K562 (cell line): ENCODE measurements around the gene LRRK2. TPM values are rescaled to one million over a fixed set of nuclear protein-coding genes. Genes with fewer than 3 reads are reported as not detected.

ENCODE experiments used
- ATAC-seq: fragments of 200-7000 bp; cut with Tn5 transposase; 3 replicates; pipeline ENCODE4 v1.9.1; 2020; ENCODE audit warnings: moderate library complexity
- BruUV-seq: library from RNA; stranded (reverse); fragments of 400-500 nt; replicated peaks from 2 replicates; lab custom pipeline; 2021; lab: Mats Ljungman, UMichigan
- CTCF ChIA-PET: fragments of 300-600 bp; formaldehyde crosslinking; extraction: SDS; loops from one replicate; lab custom pipeline; 2021; ENCODE audit warnings: low intra/inter-chr PET ratio; lab: Yijun Ruan, JAX
- POLR2A ChIA-PET: fragments of 300-600, 350-650 bp; sonication (Branson Sonifier 250); formaldehyde crosslinking; extraction: SDS; loops from one replicate; lab custom pipeline; 2021; ENCODE audit warnings: antibody characterized with exemption, inconsistent platforms; lab: Yijun Ruan, JAX
- DNase-seq, 4 experiments: peaks; one replicate each; pipeline versions ENCODE4 v3.0.0 to v3.0.0-alpha.2; 2011 to 2018; ENCODE audit warnings: low spot score in 3 of 4, mixed read lengths in 3 of 4; ENCODE audit errors: extremely low read depth in 1 of 4
- FAIRE-seq: peaks from 2 replicates; lab custom pipeline; 2011; peaks lifted over from hg19 to GRCh38; lab: Jason Lieb, UNC
- H2AFZ ChIP-seq: 2 replicates; pipeline ENCODE4 v1.6.0; 2011; ENCODE audit warnings: low read depth, low read length, control low read depth, inconsistent platforms
- H3K27ac ChIP-seq: fragments of 200-600 bp; 3 replicates; pipeline ENCODE4 v1.8.0; 2011; ENCODE audit warnings: low read depth, mild to moderate bottlenecking, control low read depth, inconsistent platforms, low read length, moderate library complexity, mixed read lengths; ENCODE audit errors: extremely low read depth
- H3K27me3 ChIP-seq, 2 experiments: fragments of 300-600 bp in 1 of 2; 2 replicates in 1 of 2; 3 replicates in 1 of 2; pipeline versions ENCODE4 v1.6.0 to v1.8.0; 2011; ENCODE audit warnings: inconsistent platforms in 2 of 2, low read length in 2 of 2, mild to moderate bottlenecking in 1 of 2, mixed read lengths in 1 of 2, moderate library complexity in 1 of 2; ENCODE audit not compliant: control insufficient read depth in 2 of 2, insufficient read depth in 2 of 2
- H3K36me3 ChIP-seq: fragments of 300-600 bp; 3 replicates; pipeline ENCODE4 v1.8.0; 2011; ENCODE audit warnings: mild to moderate bottlenecking, low read length, inconsistent platforms; ENCODE audit not compliant: control insufficient read depth, insufficient read depth
- H3K4me1 ChIP-seq, 2 experiments: fragments of 200-600 bp in 1 of 2; replicated peaks in 1 of 2; 2 replicates in 1 of 2; 3 replicates in 1 of 2; pipeline versions ENCODE4 v1.5.1 to v1.8.0; 2011; ENCODE audit warnings: inconsistent platforms in 2 of 2, low read length in 2 of 2, mild to moderate bottlenecking in 1 of 2, mixed read lengths in 1 of 2, moderate library complexity in 1 of 2; ENCODE audit not compliant: control insufficient read depth in 2 of 2, insufficient read depth in 2 of 2
- H3K4me2 ChIP-seq: 2 replicates; pipeline ENCODE4 v1.6.1; 2011; ENCODE audit warnings: low read length, control low read depth, inconsistent platforms, mixed read lengths; ENCODE audit not compliant: insufficient read depth
- H3K4me3 ChIP-seq: fragments of 200-600 bp; sonication (generic), shearing (Covaris generic); 2 replicates; pipeline ENCODE4 v1.5.1; 2016; ENCODE audit warnings: control low read depth, inconsistent platforms
- H3K79me2 ChIP-seq: fragments of 200-600 bp; 3 replicates; pipeline ENCODE4 v1.8.0; 2011; ENCODE audit warnings: low read length, inconsistent platforms; ENCODE audit not compliant: control insufficient read depth, insufficient read depth
- H3K9ac ChIP-seq, 2 experiments: 2 replicates each; pipeline versions ENCODE4 v1.6.0 to v1.6.1; 2011; ENCODE audit warnings: low read depth in 2 of 2, low read length in 2 of 2, control low read depth in 1 of 2, inconsistent platforms in 1 of 2, mild to moderate bottlenecking in 1 of 2, mixed read lengths in 1 of 2; ENCODE audit not compliant: insufficient read depth in 1 of 2
- H3K9me1 ChIP-seq: one replicate; pipeline ENCODE4 v1.6.0; 2011; ENCODE audit warnings: inconsistent platforms, mild to moderate bottlenecking, low read length, moderate library complexity; ENCODE audit not compliant: control insufficient read depth, insufficient read depth
- H3K9me3 ChIP-seq: replicated peaks from 2 replicates; pipeline ENCODE4 v1.5.1; 2011; ENCODE audit warnings: low read depth, low read length, inconsistent platforms; ENCODE audit not compliant: control insufficient read depth, insufficient read depth
- H4K20me1 ChIP-seq: replicated peaks from 2 replicates; pipeline ENCODE4 v1.6.1; 2011; ENCODE audit warnings: low read length, inconsistent platforms, mixed read lengths; ENCODE audit not compliant: control insufficient read depth, insufficient read depth
- AFF1 ChIP-seq, 2 experiments: fragments of 450-650 bp; IDR thresholded peaks; 2 replicates each; pipeline ENCODE4 v1.6.1; 2018; ENCODE audit warnings: mild to moderate bottlenecking in 2 of 2, low read depth in 1 of 2; ENCODE audit not compliant: partially characterized antibody in 2 of 2
- GATA2 ChIP-seq: sonication (generic); formaldehyde crosslinking; IDR thresholded peaks from 2 replicates; pipeline ENCODE4 v1.4.0; 2020; ENCODE audit warnings: mild to moderate bottlenecking, missing genetic modification reagents
- KLF16 ChIP-seq: IDR thresholded peaks from 2 replicates; pipeline ENCODE4 v1.6.1; 2016; ENCODE audit warnings: antibody characterized with exemption
- MCM2 ChIP-seq: fragments of 450-650 bp; IDR thresholded peaks from 2 replicates; pipeline ENCODE4 v1.6.1; 2017; ENCODE audit warnings: low read depth, mild to moderate bottlenecking
- ZNF232 ChIP-seq: sonication (generic); formaldehyde crosslinking; IDR thresholded peaks from 2 replicates; pipeline ENCODE4 v1.8.0; 2022; ENCODE audit warnings: mild to moderate bottlenecking, missing genetic modification reagents
- in situ Hi-C: fragments of 300-500 bp; cut with MboI; formaldehyde crosslinking; loops from 4 replicates; pipeline ENCODE4 v1.15.0; 2018; ENCODE audit warnings: inconsistent platforms, mixed read lengths
- intact Hi-C: fragments of 100-400 bp; cut with micrococcal nuclease; formaldehyde crosslinking; loops from 2 replicates; pipeline ENCODE4 v1.14.2; 2022
- polyA plus RNA-seq, 8 experiments: library from polyadenylated mRNA; depleted of rRNA in 4 of 8; stranded (reverse) in 5 of 8; unstranded in 3 of 8; fragments of >200 nt; fragmentation: Nextera tagmentation in 2 of 8; fragmentation: Illumina TruSeq in 1 of 8; extraction: Ambion mirVana in 2 of 8; extraction: Trizol in 1 of 8; gene quantifications; 2 replicates each; pipeline versions ENCODE4 v1.2.1 to v1.2.3, GENCODE V29; 2011 to 2014; ENCODE audit warnings: inconsistent platforms in 1 of 8, missing spikeins in 1 of 8
- total RNA-seq, 7 experiments: library from RNA; depleted of rRNA in 6 of 7; stranded (reverse); fragments of >200 nt in 6 of 7; fragmentation: Illumina TruSeq in 2 of 7; extraction: Trizol in 2 of 7; gene quantifications; 2 replicates each; pipeline versions ENCODE4 v1.2.1 to v1.2.3, GENCODE V29; 2011 to 2021; ENCODE audit warnings: low replicate concordance in 1 of 7
- TF ChIP-seq, protein P1 (sequence below): sonication (generic); formaldehyde crosslinking; IDR thresholded peaks from 2 replicates; pipeline ENCODE4 v1.8.1; 2022; ENCODE audit warnings: missing genetic modification reagents
- TF ChIP-seq, protein P2 (sequence below): fragments of 450-650 bp; IDR thresholded peaks from one replicate; pipeline ENCODE4 v1.6.1; 2018; ENCODE audit warnings: mild to moderate bottlenecking, moderate library complexity; ENCODE audit not compliant: partially characterized antibody

Gene LRRK2
- total and polyA plus RNA-seq, 9 of the 15 experiments (the other 6 are each of a cell fraction or from before 2014, with no cell fraction given) = 0.03 to 0.89 (median 0.31) TPM

GRCh38 chr12:40338621-40339020, 113.8 kb downstream of the LRRK2 start:
- CTCF ChIA-PET = no interaction called here
- H4K20me1 ChIP-seq = no peaks in the 10 kb centered on the region
- ATAC-seq = no peak
- H3K27ac ChIP-seq = no peak overlapping the region
- H3K79me2 ChIP-seq = no peaks in the 10 kb centered on the region
- no peaks in the 10 kb centered on the region for H3K4me1 ChIP-seq
- TF ChIP-seq, protein P1, sequence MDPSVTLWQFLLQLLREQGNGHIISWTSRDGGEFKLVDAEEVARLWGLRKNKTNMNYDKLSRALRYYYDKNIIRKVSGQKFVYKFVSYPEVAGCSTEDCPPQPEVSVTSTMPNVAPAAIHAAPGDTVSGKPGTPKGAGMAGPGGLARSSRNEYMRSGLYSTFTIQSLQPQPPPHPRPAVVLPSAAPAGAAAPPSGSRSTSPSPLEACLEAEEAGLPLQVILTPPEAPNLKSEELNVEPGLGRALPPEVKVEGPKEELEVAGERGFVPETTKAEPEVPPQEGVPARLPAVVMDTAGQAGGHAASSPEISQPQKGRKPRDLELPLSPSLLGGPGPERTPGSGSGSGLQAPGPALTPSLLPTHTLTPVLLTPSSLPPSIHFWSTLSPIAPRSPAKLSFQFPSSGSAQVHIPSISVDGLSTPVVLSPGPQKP (CRISPR knock-in tag) = no peak
- TF ChIP-seq KLF16 (no peak), ZNF232 (CRISPR knock-in tag) (no peak), MCM2 (no peak), GATA2 (CRISPR knock-in tag) (no peak), AFF1 (IDR thresholded peaks at IDR 0.05; ENCODE audit: low read depth in 1 of 2, partially characterized antibody in 2 of 2) (no peak)
- TF ChIP-seq, protein P2, sequence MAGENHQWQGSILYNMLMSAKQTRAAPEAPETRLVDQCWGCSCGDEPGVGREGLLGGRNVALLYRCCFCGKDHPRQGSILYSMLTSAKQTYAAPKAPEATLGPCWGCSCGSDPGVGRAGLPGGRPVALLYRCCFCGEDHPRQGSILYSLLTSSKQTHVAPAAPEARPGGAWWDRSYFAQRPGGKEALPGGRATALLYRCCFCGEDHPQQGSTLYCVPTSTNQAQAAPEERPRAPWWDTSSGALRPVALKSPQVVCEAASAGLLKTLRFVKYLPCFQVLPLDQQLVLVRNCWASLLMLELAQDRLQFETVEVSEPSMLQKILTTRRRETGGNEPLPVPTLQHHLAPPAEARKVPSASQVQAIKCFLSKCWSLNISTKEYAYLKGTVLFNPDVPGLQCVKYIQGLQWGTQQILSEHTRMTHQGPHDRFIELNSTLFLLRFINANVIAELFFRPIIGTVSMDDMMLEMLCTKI = no peak
- BruUV-seq = no TSS peak
- no peak overlapping the region for H3K9ac ChIP-seq
- H3K4me2 ChIP-seq = no peak overlapping the region
- H3K9me3 ChIP-seq = no peaks in the 10 kb centered on the region
- no peak for DNase-seq
- no peaks in the 10 kb centered on the region for H3K9me1 ChIP-seq
- intact Hi-C loops = no loop called here
- no peaks in the 10 kb centered on the region for H3K36me3 ChIP-seq
- FAIRE-seq = no peak
- H3K4me3 ChIP-seq = no peak overlapping the region
- H2AFZ ChIP-seq = no peak overlapping the region
- no peaks in the 10 kb centered on the region for H3K27me3 ChIP-seq
- in situ Hi-C loops = no loop called here
- POLR2A ChIA-PET = interaction anchor here (0.9 kb wide), 1 partner anchor 319 kb away, joined by 3 read pairs; no protein-coding TSS in a partner anchor
